GM23338 (cell line): ENCODE data around the gene PHC3.

ENCODE experiments used
- CREB1 ChIP-seq: fragments of 250-450 bp; sonication (Bioruptor Pico); IDR thresholded peaks from 2 replicates; pipeline ENCODE4 v1.5.0; 2020; ENCODE audit warnings: low read depth, mild to moderate bottlenecking, moderate library complexity
- CTCF ChIP-seq, 2 experiments: fragments of 200-600 bp in 1 of 2; sonication (generic) in 1 of 2; conservative IDR thresholded peaks; 2 replicates each; pipeline versions ENCODE4 v1.5.1 to v1.6.1; 2016 to 2017; ENCODE audit warnings: antibody characterized with exemption in 2 of 2, low read depth in 2 of 2, mild to moderate bottlenecking in 2 of 2, moderate library complexity in 1 of 2
- ETS1 ChIP-seq: IDR thresholded peaks from 2 replicates; pipeline ENCODE4 v1.6.1; 2016; ENCODE audit warnings: antibody characterized with exemption
- EZH2 ChIP-seq: fragments of 200-600 bp; sonication (generic); IDR thresholded peaks from one replicate; pipeline ENCODE4 v1.8.0; 2017; ENCODE audit warnings: antibody characterized with exemption, mild to moderate bottlenecking, low read depth; ENCODE audit not compliant: unreplicated experiment
- POLR2AphosphoS5 ChIP-seq: IDR thresholded peaks from 2 replicates; pipeline ENCODE4 v1.6.1; 2016; ENCODE audit warnings: antibody characterized with exemption, low read depth
- REST ChIP-seq: IDR thresholded peaks from one replicate; pipeline ENCODE4 v1.6.1; 2018; ENCODE audit warnings: antibody characterized with exemption; ENCODE audit not compliant: unreplicated experiment
- ZNF114 ChIP-seq: fragments of 250-450 bp; sonication (Bioruptor Pico); IDR thresholded peaks from 2 replicates; pipeline ENCODE4 v1.5.0; 2020; ENCODE audit warnings: mild to moderate bottlenecking, moderate library complexity

- TF ChIP-seq CTCF (conservative IDR thresholded peaks at IDR 0.05; ENCODE audit: low read depth in 2 of 2) (no peak), CREB1 (CRISPR knock-in tag) (no peak), ETS1 (no peak), EZH2 (no peak), ZNF114 (no peak), POLR2AphosphoS5 (no peak), REST (no peak)
Observed at GRCh38 chr3:170083343-170083742, 98.2 kb downstream of the PHC3 start.
